A673 (cell line): Measurements from ENCODE around the gene A3GALT2. TPM values are rescaled to one million over a fixed set of nuclear protein-coding genes. Genes with fewer than 3 reads are reported as not detected.

Source experiments
- BruUV-seq: library from RNA; stranded (reverse); fragments of 400-500 nt; replicated peaks from 2 replicates; lab custom pipeline; 2021; lab: Mats Ljungman, UMichigan
- CTCF ChIA-PET: fragments of 300-600 bp; sonication (Branson Sonifier 250); formaldehyde crosslinking; loops from one replicate; lab custom pipeline; 2022; ENCODE audit warnings: antibody characterized with exemption; lab: Charles Lee
- POLR2A ChIA-PET: fragments of 300-600 bp; sonication (Branson Sonifier 250); formaldehyde crosslinking; loops from one replicate; lab custom pipeline; 2022; ENCODE audit warnings: antibody characterized with exemption; ENCODE audit not compliant: low non-redundant PET; lab: Charles Lee
- DNase-seq: peaks from one replicate; pipeline ENCODE4 v3.0.0-alpha.2; 2015; ENCODE audit warnings: low spot score
- H3K27ac ChIP-seq: fragments of 200-600 bp; sonication (generic); 2 replicates; pipeline ENCODE4 v1.5.1; 2016; ENCODE audit warnings: mixed run types, low read depth, mild to moderate bottlenecking, mixed read lengths, antibody characterized with exemption, low read length; ENCODE audit not compliant: poor library complexity, severe bottlenecking
- H3K27me3 ChIP-seq: fragments of 200-600 bp; sonication (generic); replicated peaks from 2 replicates; pipeline ENCODE4 v1.6.1; 2017; ENCODE audit warnings: mixed run types, low read depth, mild to moderate bottlenecking, mixed read lengths, antibody characterized with exemption, low read length; ENCODE audit not compliant: insufficient read depth, poor library complexity
- H3K36me3 ChIP-seq: fragments of 200-600 bp; sonication (generic); 2 replicates; pipeline ENCODE4 v1.6.1; 2016; ENCODE audit warnings: mixed run types, mild to moderate bottlenecking, mixed read lengths, antibody characterized with exemption, low read length; ENCODE audit not compliant: insufficient read depth, poor library complexity, severe bottlenecking
- H3K4me1 ChIP-seq: fragments of 200-600 bp; sonication (generic); 2 replicates; pipeline ENCODE4 v1.6.1; 2017; ENCODE audit warnings: mixed run types, mild to moderate bottlenecking, mixed read lengths, antibody characterized with exemption, low read length; ENCODE audit not compliant: insufficient read depth, poor library complexity, severe bottlenecking
- H3K4me3 ChIP-seq: fragments of 200-600 bp; sonication (generic); 2 replicates; pipeline ENCODE4 v1.5.1; 2016; ENCODE audit warnings: low read depth, mixed run types, mild to moderate bottlenecking, mixed read lengths, low read length; ENCODE audit not compliant: poor library complexity, severe bottlenecking
- H3K9me3 ChIP-seq: fragments of 200-600 bp; sonication (generic); 2 replicates; pipeline ENCODE4 v1.6.1; 2016; ENCODE audit warnings: mixed run types, low read depth, mild to moderate bottlenecking, mixed read lengths, antibody characterized with exemption, low read length; ENCODE audit not compliant: poor library complexity, severe bottlenecking
- EZH2 ChIP-seq: fragments of 200-600 bp; sonication (generic); IDR thresholded peaks from 2 replicates; pipeline ENCODE4 v1.6.1; 2017; ENCODE audit warnings: borderline replicate concordance, low read depth, mild to moderate bottlenecking, mixed read lengths, antibody characterized with exemption, low read length; ENCODE audit not compliant: poor library complexity, severe bottlenecking
- intact Hi-C: fragments of 100-400 bp; cut with micrococcal nuclease; formaldehyde crosslinking; loops from one replicate; pipeline ENCODE4 v1.10.0; 2022; ENCODE audit not compliant: unreplicated experiment
- total RNA-seq: library from RNA; stranded (reverse); gene quantifications from 2 replicates; pipeline ENCODE4 v1.2.3, GENCODE V29; 2021
- TF ChIP-seq, protein P1 (sequence below): fragments of 300-800, 200-600 bp; sonication (generic); conservative IDR thresholded peaks from 2 replicates; pipeline ENCODE4 v1.5.1; 2017; ENCODE audit warnings: low read depth, mild to moderate bottlenecking, antibody characterized with exemption, low read length, moderate library complexity, mixed read lengths

A3GALT2 gene
- total RNA-seq, 1 experiment from 2014 or later = 0.39 TPM

- Histone ChIP-seq H3K36me3 (no peaks in the 10 kb centered on the region), H3K4me3 (no peak overlapping the region), H3K27me3 (no peaks in the 10 kb centered on the region), H3K4me1 (peaks cover 8% of the 10 kb centered on the region), H3K9me3 (no peaks in the 10 kb centered on the region), H3K27ac (no peak overlapping the region)
- TF ChIP-seq EZH2 = no peak
- no peak for DNase-seq
- ChIA-PET POLR2A (no interaction called here), CTCF (interaction anchor here (0.5 kb wide), 1 partner anchor 55 kb away, joined by 5 read pairs; no protein-coding TSS in a partner anchor)
- intact Hi-C loops = no loop called here
- BruUV-seq = no TSS peak
These were observed 32.6 kb upstream of the A3GALT2 start for GRCh38 chr1:33353531-33353930.

DNA sequence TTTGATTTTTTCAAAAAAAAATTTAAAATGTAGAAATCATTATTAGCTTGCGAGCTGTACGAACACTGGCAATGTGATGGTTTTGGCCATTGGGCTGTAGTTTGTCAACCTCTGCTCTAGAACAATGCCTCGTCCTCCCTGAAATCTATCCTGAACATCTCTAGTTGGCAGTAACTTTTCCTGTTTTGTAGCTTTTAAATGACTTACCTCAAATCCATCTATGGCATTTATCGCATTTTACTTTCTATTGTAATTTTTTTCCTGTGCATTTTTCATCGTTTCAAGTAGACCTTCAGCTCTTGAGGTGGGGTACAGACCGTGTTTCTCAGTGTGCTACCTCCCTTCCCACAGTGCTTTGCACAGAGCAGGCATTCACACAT, 30.4 kb upstream of the A3GALT2 start:
- H3K27ac ChIP-seq = no peak overlapping the region
- H3K4me3 ChIP-seq = peak overlapping the region; percentile 68
- POLR2A ChIA-PET = no interaction called here

GRCh38 chr1:33350611-33351280, 29.8 kb upstream of the A3GALT2 start:
- TSS peak; percentile 71 for BruUV-seq
- intact Hi-C loops = no loop called here
- ChIA-PET CTCF (interaction anchor here (0.6 kb wide), 1 partner anchor 16 kb away, joined by 5 read pairs; no protein-coding TSS in a partner anchor), POLR2A (no interaction called here)
- Histone ChIP-seq H3K9me3 (no peaks in the 10 kb centered on the region), H3K36me3 (no peaks in the 10 kb centered on the region), H3K27me3 (no peaks in the 10 kb centered on the region), H3K27ac (peak overlapping the region; percentile 98), H3K4me3 (peak overlapping the region; percentile 68), H3K4me1 (peaks cover 28% of the 10 kb centered on the region)
- TF ChIP-seq EZH2 = no peak
- TF ChIP-seq, protein P1, sequence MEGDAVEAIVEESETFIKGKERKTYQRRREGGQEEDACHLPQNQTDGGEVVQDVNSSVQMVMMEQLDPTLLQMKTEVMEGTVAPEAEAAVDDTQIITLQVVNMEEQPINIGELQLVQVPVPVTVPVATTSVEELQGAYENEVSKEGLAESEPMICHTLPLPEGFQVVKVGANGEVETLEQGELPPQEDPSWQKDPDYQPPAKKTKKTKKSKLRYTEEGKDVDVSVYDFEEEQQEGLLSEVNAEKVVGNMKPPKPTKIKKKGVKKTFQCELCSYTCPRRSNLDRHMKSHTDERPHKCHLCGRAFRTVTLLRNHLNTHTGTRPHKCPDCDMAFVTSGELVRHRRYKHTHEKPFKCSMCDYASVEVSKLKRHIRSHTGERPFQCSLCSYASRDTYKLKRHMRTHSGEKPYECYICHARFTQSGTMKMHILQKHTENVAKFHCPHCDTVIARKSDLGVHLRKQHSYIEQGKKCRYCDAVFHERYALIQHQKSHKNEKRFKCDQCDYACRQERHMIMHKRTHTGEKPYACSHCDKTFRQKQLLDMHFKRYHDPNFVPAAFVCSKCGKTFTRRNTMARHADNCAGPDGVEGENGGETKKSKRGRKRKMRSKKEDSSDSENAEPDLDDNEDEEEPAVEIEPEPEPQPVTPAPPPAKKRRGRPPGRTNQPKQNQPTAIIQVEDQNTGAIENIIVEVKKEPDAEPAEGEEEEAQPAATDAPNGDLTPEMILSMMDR = no peak
- no peak for DNase-seq

More for the DNA sequence above, 30.4 kb upstream of the A3GALT2 start:
- intact Hi-C loops = no loop called here
- no peaks in the 10 kb centered on the region for H3K9me3 ChIP-seq
- BruUV-seq = no TSS peak
- DNase-seq = no peak
- no peaks in the 10 kb centered on the region for H3K36me3 ChIP-seq
- TF ChIP-seq, protein P1 = no peak
- no peak for TF ChIP-seq EZH2
- CTCF ChIA-PET = interaction anchor here (0.6 kb wide), 1 partner anchor 17 kb away, joined by 5 read pairs; no protein-coding TSS in a partner anchor
- peaks cover 23% of the 10 kb centered on the region for H3K4me1 ChIP-seq
- H3K27me3 ChIP-seq = no peaks in the 10 kb centered on the region
